Measurements from ENCODE around the gene ECHS1. TPM values are rescaled to one million over a fixed set of nuclear protein-coding genes. Genes with fewer than 3 reads are reported as not detected.

The ECHS1 gene
- total RNA-seq, 2 experiments from 2014 or later: 50.7 to 51.4 TPM

DNA sequence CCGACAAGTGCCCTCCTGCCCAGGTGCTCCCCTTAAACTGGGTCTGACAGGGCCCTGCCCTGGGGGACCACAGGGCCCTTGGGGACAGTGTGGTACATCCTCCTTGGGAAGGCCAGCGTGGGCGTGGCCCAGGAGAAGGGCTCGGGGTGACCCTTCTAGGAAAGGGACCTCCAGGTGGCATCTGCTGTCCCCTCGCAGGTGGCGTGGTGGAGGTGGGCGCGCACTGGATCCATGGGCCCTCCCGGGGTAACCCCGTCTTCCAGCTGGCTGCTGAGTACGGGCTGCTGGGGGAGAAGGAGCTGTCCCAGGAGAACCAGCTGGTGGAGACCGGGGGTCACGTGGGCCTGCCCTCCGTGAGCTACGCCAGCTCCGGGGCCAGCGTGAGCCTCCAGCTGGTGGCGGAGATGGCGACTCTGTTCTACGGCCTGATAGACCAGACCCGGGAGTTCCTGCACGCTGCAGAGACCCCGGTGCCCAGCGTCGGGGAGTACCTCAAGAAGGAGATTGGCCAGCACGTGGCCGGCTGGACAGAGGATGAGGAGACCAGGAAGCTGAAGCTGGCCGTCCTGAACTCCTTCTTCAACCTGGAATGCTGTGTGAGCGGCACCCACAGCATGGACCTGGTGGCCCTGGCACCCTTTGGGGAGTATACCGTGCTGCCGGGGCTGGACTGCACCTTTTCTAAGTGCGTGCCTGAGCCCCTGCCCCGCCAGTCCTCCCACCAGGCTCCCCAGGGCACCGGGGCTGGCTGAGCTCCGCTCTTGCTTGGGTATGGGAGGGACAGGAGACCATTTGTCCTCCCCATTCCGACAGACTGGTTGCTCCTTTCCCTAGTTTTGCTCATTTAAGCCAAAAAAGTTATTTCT, 6.9 kb upstream of the ECHS1 start:
- Mint-ChIP-seq H3K9me3 (no peaks in the 10 kb centered on the region), H3K4me3 (peak overlapping the region; percentile 60), H3K36me3 (ENCODE audit: low read depth) (no peaks in the 10 kb centered on the region), H3K4me1 (ENCODE audit: low read depth) (peaks cover 4% of the 10 kb centered on the region), H3K27ac (no peak overlapping the region), H3K27me3 (no peaks in the 10 kb centered on the region)
- CTCF ChIA-PET: interaction anchor here (1.0 to 3.1 kb wide), 2 partner anchors 11 to 51 kb away, joined by 3 to 10 read pairs; no protein-coding TSS in a partner anchor
- no peak for ATAC-seq
- intact Hi-C loops (cut with micrococcal nuclease): no loop called here
- POLR2A ChIA-PET: interaction anchor here (0.7 to 3.1 kb wide), 2 partner anchors 10 kb away, joined by 3 to 14 read pairs; no protein-coding TSS in a partner anchor
- TF ChIP-seq, protein P1, sequence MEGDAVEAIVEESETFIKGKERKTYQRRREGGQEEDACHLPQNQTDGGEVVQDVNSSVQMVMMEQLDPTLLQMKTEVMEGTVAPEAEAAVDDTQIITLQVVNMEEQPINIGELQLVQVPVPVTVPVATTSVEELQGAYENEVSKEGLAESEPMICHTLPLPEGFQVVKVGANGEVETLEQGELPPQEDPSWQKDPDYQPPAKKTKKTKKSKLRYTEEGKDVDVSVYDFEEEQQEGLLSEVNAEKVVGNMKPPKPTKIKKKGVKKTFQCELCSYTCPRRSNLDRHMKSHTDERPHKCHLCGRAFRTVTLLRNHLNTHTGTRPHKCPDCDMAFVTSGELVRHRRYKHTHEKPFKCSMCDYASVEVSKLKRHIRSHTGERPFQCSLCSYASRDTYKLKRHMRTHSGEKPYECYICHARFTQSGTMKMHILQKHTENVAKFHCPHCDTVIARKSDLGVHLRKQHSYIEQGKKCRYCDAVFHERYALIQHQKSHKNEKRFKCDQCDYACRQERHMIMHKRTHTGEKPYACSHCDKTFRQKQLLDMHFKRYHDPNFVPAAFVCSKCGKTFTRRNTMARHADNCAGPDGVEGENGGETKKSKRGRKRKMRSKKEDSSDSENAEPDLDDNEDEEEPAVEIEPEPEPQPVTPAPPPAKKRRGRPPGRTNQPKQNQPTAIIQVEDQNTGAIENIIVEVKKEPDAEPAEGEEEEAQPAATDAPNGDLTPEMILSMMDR (IDR thresholded peaks at IDR 0.05): no peak
- DNase-seq: no peak

GRCh38 chr10:133379152-133379800, 6.1 kb upstream of the ECHS1 start, which contains the start of gene PAOX:
Gene PAOX (plus strand): TSS chr10:133379262. CDS start chr10:133379317, 55 bp downstream.
- Mint-ChIP-seq H3K4me1 (ENCODE audit: low read depth) (peaks cover 4% of the 10 kb centered on the region), H3K36me3 (ENCODE audit: low read depth) (no peaks in the 10 kb centered on the region), H3K27me3 (no peaks in the 10 kb centered on the region), H3K9me3 (no peaks in the 10 kb centered on the region), H3K4me3 (peak within 1 kb of the TSS; percentile 74), H3K27ac (no peak within 1 kb of the TSS)
- intact Hi-C loops (cut with micrococcal nuclease): no loop called here
- ATAC-seq: peak; percentile 79
- ChIA-PET CTCF (interaction anchor here (1.0 to 2.5 kb wide), 3 partner anchors 12 to 58 kb away, joined by 3 to 9 read pairs (median 5); no protein-coding TSS in a partner anchor), POLR2A (interaction anchor here (0.7 to 3.1 kb wide), 2 partner anchors 9 to 11 kb away, joined by 3 to 14 read pairs; no protein-coding TSS in a partner anchor)
- peak; percentile 74 for DNase-seq
- TF ChIP-seq, protein P1 (IDR thresholded peaks at IDR 0.05): no peak

DNA sequence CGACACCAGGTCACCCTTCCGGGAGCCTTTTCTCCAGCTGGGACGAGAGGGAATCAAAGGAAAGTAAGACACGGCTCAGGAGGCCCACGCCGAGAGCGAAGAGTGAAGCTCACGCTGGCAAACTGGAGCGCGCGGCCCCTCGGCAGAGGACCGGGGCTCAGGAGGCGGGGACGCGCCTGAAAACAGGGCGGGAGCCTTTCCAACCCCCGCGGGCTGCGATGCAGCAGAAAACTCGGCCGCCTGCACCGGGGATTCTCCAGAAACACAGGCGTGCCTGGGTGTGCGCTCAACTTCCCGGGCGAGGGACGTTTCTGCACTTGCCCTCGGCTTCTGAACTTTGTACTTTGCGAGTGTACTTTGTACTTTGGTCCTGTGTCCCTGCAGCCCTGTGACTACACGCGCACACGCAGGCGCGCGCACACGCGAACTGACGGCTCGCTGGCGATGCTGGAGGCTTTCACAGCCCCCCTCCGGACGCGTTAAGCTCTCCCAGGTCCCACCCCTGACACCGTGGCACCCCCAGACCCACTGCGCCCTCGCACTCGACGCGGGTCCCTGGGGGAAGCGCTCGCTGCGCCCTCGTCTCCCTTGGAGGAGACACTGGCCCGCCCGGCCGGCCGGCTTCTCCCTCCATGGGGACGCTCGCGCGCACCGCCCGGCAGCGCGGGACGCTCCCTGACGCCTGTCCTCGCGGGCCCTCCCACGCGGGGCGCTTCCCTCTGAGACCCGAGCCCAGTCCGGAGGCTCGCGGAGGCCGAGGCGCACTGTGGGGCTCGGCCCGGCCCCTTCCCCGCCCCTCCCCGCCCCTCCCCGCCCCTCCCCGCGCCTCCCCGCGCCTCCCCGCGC, 5.3 kb upstream of the ECHS1 start:
- peaks cover 7% of the 10 kb centered on the region for H3K4me1 Mint-ChIP-seq (ENCODE audit: low read depth)
- TF ChIP-seq, protein P1 (IDR thresholded peaks at IDR 0.05): no peak
- intact Hi-C loops (cut with micrococcal nuclease): no loop called here
- H3K4me3 Mint-ChIP-seq: peak overlapping the region; percentile 74
- H3K27me3 Mint-ChIP-seq: no peaks in the 10 kb centered on the region
- no peaks in the 10 kb centered on the region for H3K36me3 Mint-ChIP-seq (ENCODE audit: low read depth)
- ATAC-seq (peak; percentile 41), DNase-seq (peak; percentile 70)
- H3K27ac Mint-ChIP-seq: no peak overlapping the region
- H3K9me3 Mint-ChIP-seq: no peaks in the 10 kb centered on the region
- POLR2A ChIA-PET: interaction anchor here (0.6 to 3.1 kb wide), 6 partner anchors 12 to 24 kb away, joined by 3 to 14 read pairs (median 4); partner anchors contain the start of genes FUOM and MTG1
- CTCF ChIA-PET: interaction anchor here (1.6 to 2.5 kb wide), 2 partner anchors 49 to 59 kb away, joined by 5 to 9 read pairs; no protein-coding TSS in a partner anchor

GRCh38 chr10:133377818-133378250, 4.7 kb upstream of the ECHS1 start:
- TF ChIP-seq, protein P1 (IDR thresholded peaks at IDR 0.05): no peak
- Mint-ChIP-seq H3K9me3 (no peaks in the 10 kb centered on the region), H3K27ac (no peak overlapping the region), H3K4me3 (peak overlapping the region; percentile 74), H3K27me3 (no peaks in the 10 kb centered on the region), H3K36me3 (ENCODE audit: low read depth) (no peaks in the 10 kb centered on the region), H3K4me1 (ENCODE audit: low read depth) (peaks cover 7% of the 10 kb centered on the region)
- no peak for DNase-seq
- ChIA-PET POLR2A (interaction anchor here (0.6 to 3.1 kb wide), 7 partner anchors 13 to 42 kb away, joined by 3 to 14 read pairs (median 3); partner anchors contain the start of genes FUOM and MTG1), CTCF (interaction anchor here (1.6 to 2.5 kb wide), 2 partner anchors 48 to 60 kb away, joined by 5 to 9 read pairs; no protein-coding TSS in a partner anchor)
- ATAC-seq: no peak
- intact Hi-C loops (cut with micrococcal nuclease): no loop called here

Data from activated CD8-positive, alpha-beta T cell treated with anti-CD3 and anti-CD28 coated beads for 36 hours (primary cell).